OCI-LY7 (cell line): Measurements from ENCODE around the gene THAP7. TPM values are rescaled to one million over a fixed set of nuclear protein-coding genes. Genes with fewer than 3 reads are reported as not detected.

Experiments used
- BruUV-seq: library from RNA; stranded (reverse); fragments of 400-500 nt; replicated peaks from 2 replicates; lab custom pipeline; 2021; lab: Mats Ljungman, UMichigan
- CTCF ChIA-PET: fragments of 300-600 bp; sonication (Branson Sonifier 250); formaldehyde crosslinking; loops from one replicate; lab custom pipeline; 2022; ENCODE audit warnings: antibody characterized with exemption; ENCODE audit not compliant: unreplicated experiment; lab: Charles Lee
- POLR2A ChIA-PET: fragments of 300-600 bp; sonication (Branson Sonifier 250); formaldehyde crosslinking; loops from one replicate; lab custom pipeline; 2022; ENCODE audit warnings: antibody characterized with exemption; lab: Charles Lee
- DNase-seq: peaks from one replicate; pipeline ENCODE4 v3.0.0-alpha.2; 2015; ENCODE audit warnings: low spot score
- H2AFZ ChIP-seq: fragments of 200-600 bp; sonication (generic), shearing (Covaris generic); 2 replicates; pipeline ENCODE4 v1.6.1; 2014; ENCODE audit warnings: mild to moderate bottlenecking, antibody characterized with exemption, low read length, moderate library complexity
- H3K27ac ChIP-seq: fragments of 200-600 bp; sonication (generic); 2 replicates; pipeline ENCODE4 v1.5.1; 2014; ENCODE audit warnings: mixed run types, low read depth, mild to moderate bottlenecking, moderate library complexity, low read length, inconsistent platforms; ENCODE audit not compliant: poor library complexity, severe bottlenecking
- H3K36me3 ChIP-seq: fragments of 200-600 bp; sonication (generic); 2 replicates; pipeline ENCODE4 v1.6.1; 2014; ENCODE audit warnings: mild to moderate bottlenecking, antibody characterized with exemption, low read length, moderate library complexity, mixed read lengths; ENCODE audit not compliant: insufficient read depth
- H3K4me1 ChIP-seq: fragments of 200-600 bp; sonication (generic); 2 replicates; pipeline ENCODE4 v1.5.1; 2014; ENCODE audit warnings: mild to moderate bottlenecking, low read length; ENCODE audit not compliant: insufficient read depth, poor library complexity, severe bottlenecking
- H3K4me2 ChIP-seq: fragments of 200-600 bp; sonication (generic); 2 replicates; pipeline ENCODE4 v1.6.1; 2014; ENCODE audit warnings: mild to moderate bottlenecking, low read length
- H3K4me3 ChIP-seq: fragments of 200-600 bp; sonication (generic); 2 replicates; pipeline ENCODE4 v1.5.1; 2014; ENCODE audit warnings: mild to moderate bottlenecking, low read depth, low read length; ENCODE audit not compliant: poor library complexity, severe bottlenecking
- H3K79me2 ChIP-seq: fragments of 200-600 bp; sonication (generic); 2 replicates; pipeline ENCODE4 v1.6.1; 2016; ENCODE audit warnings: low read depth, mild to moderate bottlenecking, low read length, moderate library complexity, mixed read lengths; ENCODE audit not compliant: insufficient read depth
- H3K9me2 ChIP-seq: fragments of 200-600 bp; sonication (generic); 2 replicates; pipeline ENCODE4 v1.6.1; 2016; ENCODE audit warnings: mild to moderate bottlenecking, low read length, mixed read lengths; ENCODE audit not compliant: insufficient read depth
- H3K9me3 ChIP-seq: fragments of 200-600 bp; sonication (generic); 2 replicates; pipeline ENCODE4 v1.6.1; 2014; ENCODE audit warnings: mild to moderate bottlenecking, mixed run types, low read length, mixed read lengths
- H4K20me1 ChIP-seq: fragments of 200-600 bp; sonication (generic); 2 replicates; pipeline ENCODE4 v1.6.1; 2014; ENCODE audit warnings: mild to moderate bottlenecking, antibody characterized with exemption, low read length, moderate library complexity, mixed read lengths; ENCODE audit not compliant: insufficient read depth
- EZH2phosphoT487 ChIP-seq: fragments of 200-600 bp; sonication (generic); IDR thresholded peaks from 2 replicates; pipeline ENCODE4 v1.6.1; 2018; ENCODE audit warnings: low read depth, borderline replicate concordance, mild to moderate bottlenecking, mixed run types, antibody characterized with exemption, low read length, moderate library complexity, mixed read lengths
- intact Hi-C: fragments of 100-400 bp; cut with micrococcal nuclease; formaldehyde crosslinking; loops from one replicate; pipeline ENCODE4 v1.10.0; 2022; ENCODE audit not compliant: unreplicated experiment
- total RNA-seq, 2 experiments: library from RNA; depleted of rRNA in 1 of 2; stranded (reverse); fragments of >200 nt in 1 of 2; shearing (Covaris generic) in 1 of 2; gene quantifications; 2 replicates each; pipeline ENCODE4 v1.2.3, GENCODE V29; 2014 to 2022
- TF ChIP-seq, protein P1 (sequence below): fragments of 200-600 bp; sonication (generic); conservative IDR thresholded peaks from 2 replicates; pipeline ENCODE4 v1.5.1; 2014; ENCODE audit warnings: mild to moderate bottlenecking, antibody characterized with exemption, low read length, moderate library complexity, mixed read lengths

The THAP7 gene
- total RNA-seq, 2 experiments from 2014 or later = 36.3 to 73.0 TPM

- Histone ChIP-seq H3K9me2 (no peaks in the 10 kb centered on the region), H3K79me2 (no peaks in the 10 kb centered on the region), H3K4me2 (no peak overlapping the region), H4K20me1 (no peaks in the 10 kb centered on the region), H3K9me3 (no peaks in the 10 kb centered on the region), H2AFZ (no peak overlapping the region), H3K27ac (no peak overlapping the region), H3K4me3 (no peak overlapping the region), H3K4me1 (peaks cover 5% of the 10 kb centered on the region), H3K36me3 (no peaks in the 10 kb centered on the region)
- DNase-seq = no peak
- TF ChIP-seq, protein P1, sequence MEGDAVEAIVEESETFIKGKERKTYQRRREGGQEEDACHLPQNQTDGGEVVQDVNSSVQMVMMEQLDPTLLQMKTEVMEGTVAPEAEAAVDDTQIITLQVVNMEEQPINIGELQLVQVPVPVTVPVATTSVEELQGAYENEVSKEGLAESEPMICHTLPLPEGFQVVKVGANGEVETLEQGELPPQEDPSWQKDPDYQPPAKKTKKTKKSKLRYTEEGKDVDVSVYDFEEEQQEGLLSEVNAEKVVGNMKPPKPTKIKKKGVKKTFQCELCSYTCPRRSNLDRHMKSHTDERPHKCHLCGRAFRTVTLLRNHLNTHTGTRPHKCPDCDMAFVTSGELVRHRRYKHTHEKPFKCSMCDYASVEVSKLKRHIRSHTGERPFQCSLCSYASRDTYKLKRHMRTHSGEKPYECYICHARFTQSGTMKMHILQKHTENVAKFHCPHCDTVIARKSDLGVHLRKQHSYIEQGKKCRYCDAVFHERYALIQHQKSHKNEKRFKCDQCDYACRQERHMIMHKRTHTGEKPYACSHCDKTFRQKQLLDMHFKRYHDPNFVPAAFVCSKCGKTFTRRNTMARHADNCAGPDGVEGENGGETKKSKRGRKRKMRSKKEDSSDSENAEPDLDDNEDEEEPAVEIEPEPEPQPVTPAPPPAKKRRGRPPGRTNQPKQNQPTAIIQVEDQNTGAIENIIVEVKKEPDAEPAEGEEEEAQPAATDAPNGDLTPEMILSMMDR = no peak
- no peak for TF ChIP-seq EZH2phosphoT487
- no TSS peak for BruUV-seq
- ChIA-PET POLR2A (interaction anchor here (0.6 kb wide), 1 partner anchor 220 kb away, joined by 3 read pairs; no protein-coding TSS in a partner anchor), CTCF (no interaction called here)
- intact Hi-C loops = no loop called here
These were observed 38.5 kb downstream of the THAP7 start for GRCh38 chr22:20963201-20964052.

DNA sequence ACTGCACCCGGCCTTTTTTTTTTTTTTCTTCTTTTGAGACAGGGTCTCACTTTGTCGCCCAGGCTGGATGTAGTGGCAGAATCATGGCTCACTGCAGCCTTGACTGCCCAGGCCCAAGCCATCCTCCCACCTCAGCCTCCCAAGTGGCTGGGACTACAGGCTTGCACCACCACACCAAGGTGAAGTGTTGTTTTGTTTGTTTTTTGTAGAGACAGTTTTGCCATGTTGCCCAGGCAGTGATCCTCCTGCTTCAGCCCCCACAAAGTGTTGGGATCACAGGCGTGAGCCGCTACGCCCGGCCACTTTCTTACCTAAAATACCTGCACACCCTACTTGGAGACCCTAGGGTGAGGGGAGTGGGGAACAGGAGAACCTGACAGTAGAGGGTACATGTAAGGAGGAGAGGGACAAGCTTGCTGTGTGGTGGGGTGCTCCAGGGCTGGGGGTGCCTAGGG lies 39.4 kb downstream of the THAP7 start:
- DNase-seq = no peak
- CTCF ChIA-PET = no interaction called here
- Histone ChIP-seq H3K4me2 (no peak overlapping the region), H3K4me3 (no peak overlapping the region), H3K36me3 (no peaks in the 10 kb centered on the region), H3K79me2 (no peaks in the 10 kb centered on the region), H3K9me3 (no peaks in the 10 kb centered on the region), H3K4me1 (no peaks in the 10 kb centered on the region), H2AFZ (no peak overlapping the region), H3K27ac (no peak overlapping the region), H3K9me2 (no peaks in the 10 kb centered on the region), H4K20me1 (no peaks in the 10 kb centered on the region)
- no TSS peak for BruUV-seq
- POLR2A ChIA-PET = no interaction called here
- TF ChIP-seq EZH2phosphoT487 = no peak
- TF ChIP-seq, protein P1 = no peak
- intact Hi-C loops = no loop called here

- ChIA-PET POLR2A (no interaction called here), CTCF (no interaction called here)
- no peaks in the 10 kb centered on the region for H4K20me1 ChIP-seq
- no peak overlapping the region for H3K4me3 ChIP-seq
- no peaks in the 10 kb centered on the region for H3K9me3 ChIP-seq
- no peaks in the 10 kb centered on the region for H3K9me2 ChIP-seq
- H3K4me1 ChIP-seq = no peaks in the 10 kb centered on the region
- H3K79me2 ChIP-seq = no peaks in the 10 kb centered on the region
- intact Hi-C loops = no loop called here
- no peak overlapping the region for H3K4me2 ChIP-seq
- no peak for TF ChIP-seq EZH2phosphoT487
- TF ChIP-seq, protein P1 = no peak
- H2AFZ ChIP-seq = no peak overlapping the region
- BruUV-seq = no TSS peak
- no peak for DNase-seq
- no peak overlapping the region for H3K27ac ChIP-seq
- H3K36me3 ChIP-seq = no peaks in the 10 kb centered on the region
These were observed 41.3 kb downstream of the THAP7 start for GRCh38 chr22:20960609-20961008.
